Measurements from ENCODE around the gene ARHGEF12.

ARHGEF12 gene

GRCh38 chr11:120375076-120375475 is 38.9 kb downstream of the ARHGEF12 start:
- in situ Hi-C loops (cut with MboI; ENCODE audit: low pct_unique_long_range_greater_than_20kb, low sequenced_read_pairs) = no loop called here
- DNase-seq = no peak

GRCh38 chr11:120376547-120377182 is 40.5 kb downstream of the ARHGEF12 start:
- DNase-seq = no peak
- in situ Hi-C loops (cut with MboI; ENCODE audit: low pct_unique_long_range_greater_than_20kb, low sequenced_read_pairs) = no loop called here

- DNase-seq = no peak
- in situ Hi-C loops (cut with MboI; ENCODE audit: low pct_unique_long_range_greater_than_20kb, low sequenced_read_pairs) = no loop called here
Measured at GRCh38 chr11:120378474-120378873, 42.3 kb downstream of the ARHGEF12 start.

GRCh38 chr11:120381401-120381800 is 45.2 kb downstream of the ARHGEF12 start:
- no peak for DNase-seq
- in situ Hi-C loops (cut with MboI; ENCODE audit: low pct_unique_long_range_greater_than_20kb, low sequenced_read_pairs) = no loop called here

GRCh38 chr11:120383518-120384155 is 47.4 kb downstream of the ARHGEF12 start:
- in situ Hi-C loops (cut with MboI; ENCODE audit: low pct_unique_long_range_greater_than_20kb, low sequenced_read_pairs) = no loop called here
- no peak for DNase-seq

GRCh38 chr11:120384476-120384875 is 48.3 kb downstream of the ARHGEF12 start:
- in situ Hi-C loops (cut with MboI; ENCODE audit: low pct_unique_long_range_greater_than_20kb, low sequenced_read_pairs) = no loop called here
- DNase-seq = no peak

- in situ Hi-C loops (cut with MboI; ENCODE audit: low pct_unique_long_range_greater_than_20kb, low sequenced_read_pairs) = no loop called here
- no peak for DNase-seq
Measured at GRCh38 chr11:120385110-120385509, 48.9 kb downstream of the ARHGEF12 start.

GRCh38 chr11:120385655-120386054 is 49.4 kb downstream of the ARHGEF12 start:
- in situ Hi-C loops (cut with MboI; ENCODE audit: low pct_unique_long_range_greater_than_20kb, low sequenced_read_pairs) = no loop called here
- no peak for DNase-seq

- in situ Hi-C loops (cut with MboI; ENCODE audit: low pct_unique_long_range_greater_than_20kb, low sequenced_read_pairs) = no loop called here
Measured at GRCh38 chr11:120386318-120386717, 50.1 kb downstream of the ARHGEF12 start.

GRCh38 chr11:120386774-120387371 is 50.7 kb downstream of the ARHGEF12 start:
- in situ Hi-C loops (cut with MboI; ENCODE audit: low pct_unique_long_range_greater_than_20kb, low sequenced_read_pairs) = no loop called here

More at GRCh38 chr11:120386318-120386717, 50.1 kb downstream of the ARHGEF12 start:
- no peak for DNase-seq

GRCh38 chr11:120388261-120388660 is 52.0 kb downstream of the ARHGEF12 start:
- no peak for DNase-seq
- in situ Hi-C loops (cut with MboI; ENCODE audit: low pct_unique_long_range_greater_than_20kb, low sequenced_read_pairs) = no loop called here

More at GRCh38 chr11:120386774-120387371, 50.7 kb downstream of the ARHGEF12 start:
- DNase-seq = no peak

- no peak for DNase-seq
- in situ Hi-C loops (cut with MboI; ENCODE audit: low pct_unique_long_range_greater_than_20kb, low sequenced_read_pairs) = no loop called here
Measured at GRCh38 chr11:120389693-120390584, 53.7 kb downstream of the ARHGEF12 start.

GRCh38 chr11:120390585-120390922 is 54.3 kb downstream of the ARHGEF12 start:
- in situ Hi-C loops (cut with MboI; ENCODE audit: low pct_unique_long_range_greater_than_20kb, low sequenced_read_pairs) = no loop called here

GRCh38 chr11:120391292-120391691 is 55.1 kb downstream of the ARHGEF12 start:
- in situ Hi-C loops (cut with MboI; ENCODE audit: low pct_unique_long_range_greater_than_20kb, low sequenced_read_pairs) = no loop called here

More at GRCh38 chr11:120390585-120390922, 54.3 kb downstream of the ARHGEF12 start:
- DNase-seq = no peak

GRCh38 chr11:120391854-120392253 is 55.6 kb downstream of the ARHGEF12 start:
- DNase-seq = no peak
- in situ Hi-C loops (cut with MboI; ENCODE audit: low pct_unique_long_range_greater_than_20kb, low sequenced_read_pairs) = no loop called here

More at GRCh38 chr11:120391292-120391691, 55.1 kb downstream of the ARHGEF12 start:
- DNase-seq = no peak

GRCh38 chr11:120392314-120392713 is 56.1 kb downstream of the ARHGEF12 start:
- in situ Hi-C loops (cut with MboI; ENCODE audit: low pct_unique_long_range_greater_than_20kb, low sequenced_read_pairs) = no loop called here
- no peak for DNase-seq

- in situ Hi-C loops (cut with MboI; ENCODE audit: low pct_unique_long_range_greater_than_20kb, low sequenced_read_pairs) = no loop called here
Measured at GRCh38 chr11:120392793-120393192, 56.6 kb downstream of the ARHGEF12 start.

GRCh38 chr11:120394119-120394518 is 57.9 kb downstream of the ARHGEF12 start:
- in situ Hi-C loops (cut with MboI; ENCODE audit: low pct_unique_long_range_greater_than_20kb, low sequenced_read_pairs) = no loop called here
- no peak for DNase-seq

More at GRCh38 chr11:120392793-120393192, 56.6 kb downstream of the ARHGEF12 start:
- no peak for DNase-seq

- no peak for DNase-seq
- in situ Hi-C loops (cut with MboI; ENCODE audit: low pct_unique_long_range_greater_than_20kb, low sequenced_read_pairs) = no loop called here
Measured at GRCh38 chr11:120395778-120396177, 59.6 kb downstream of the ARHGEF12 start.

All from KBM-7 (cell line).